ENCODE data around the gene SINHCAF.

GRCh38 chr12:31331242-31331641 lies 5.3 kb upstream of the SINHCAF start:
- TF ChIP-seq POLR2A (IDR thresholded peaks at IDR 0.05; ENCODE audit: extremely low read depth, insufficient read length) (no peak), CTCF (IDR thresholded peaks at IDR 0.05; ENCODE audit: low read depth, low read length) (no peak), MYC (IDR thresholded peaks at IDR 0.05; ENCODE audit: low read depth, low read length) (no peak), MAX (IDR thresholded peaks at IDR 0.05; ENCODE audit: low read depth, low read length) (no peak)

Data from NB4 (cell line).